ENCODE measurements around the gene DSP. TPM values are rescaled to one million over a fixed set of nuclear protein-coding genes. Genes with fewer than 3 reads are reported as not detected.

The DSP gene
- total RNA-seq, 2 donors from 2014 or later, result 3.0 to 3.4 TPM

- intact Hi-C loops (cut with DNase I), result no loop called here
- no peak for DNase-seq (ENCODE audit: low spot score)
Observed at GRCh38 chr6:7556394-7557106, 15.1 kb downstream of the DSP start.

- intact Hi-C loops (cut with DNase I), result no loop called here
- DNase-seq (ENCODE audit: low spot score), result no peak
Observed at GRCh38 chr6:7557652-7558051, 16.2 kb downstream of the DSP start.

- no peak for DNase-seq (ENCODE audit: low spot score)
- intact Hi-C loops (cut with DNase I), result no loop called here
Observed at GRCh38 chr6:7558781-7559180, 17.3 kb downstream of the DSP start.

GRCh38 chr6:7559196-7559595 lies 17.7 kb downstream of the DSP start:
- intact Hi-C loops (cut with DNase I), result no loop called here
- no peak for DNase-seq (ENCODE audit: low spot score)

- intact Hi-C loops (cut with DNase I), result no loop called here
- DNase-seq (ENCODE audit: low spot score), result no peak
Observed at GRCh38 chr6:7559651-7560385, 18.3 kb downstream of the DSP start.

GRCh38 chr6:7561153-7561964 lies 19.9 kb downstream of the DSP start:
- no peak for DNase-seq (ENCODE audit: low spot score)
- intact Hi-C loops (cut with DNase I), result no loop called here

GRCh38 chr6:7562769-7563168 lies 21.3 kb downstream of the DSP start:
- intact Hi-C loops (cut with DNase I), result no loop called here
- no peak for DNase-seq (ENCODE audit: low spot score)

GRCh38 chr6:7566107-7566506 lies 24.6 kb downstream of the DSP start:
- intact Hi-C loops (cut with DNase I), result no loop called here
- DNase-seq (ENCODE audit: low spot score), result no peak

GRCh38 chr6:7566617-7567173 lies 25.2 kb downstream of the DSP start:
- intact Hi-C loops (cut with DNase I), result no loop called here

GRCh38 chr6:7568021-7568420 lies 26.6 kb downstream of the DSP start:
- intact Hi-C loops (cut with DNase I), result no loop called here
- DNase-seq (ENCODE audit: low spot score), result no peak

More at GRCh38 chr6:7566617-7567173, 25.2 kb downstream of the DSP start:
- no peak for DNase-seq (ENCODE audit: low spot score)

GRCh38 chr6:7569082-7569481 lies 27.6 kb downstream of the DSP start:
- no peak for DNase-seq (ENCODE audit: low spot score)
- intact Hi-C loops (cut with DNase I), result no loop called here

GRCh38 chr6:7572213-7572943 lies 30.9 kb downstream of the DSP start:
- intact Hi-C loops (cut with DNase I), result no loop called here
- no peak for DNase-seq (ENCODE audit: low spot score)

- no peak for DNase-seq (ENCODE audit: low spot score)
- intact Hi-C loops (cut with DNase I), result no loop called here
Observed at GRCh38 chr6:7574500-7574899, 33.0 kb downstream of the DSP start.

GRCh38 chr6:7578516-7578915 lies 37.0 kb downstream of the DSP start:
- DNase-seq (ENCODE audit: low spot score), result no peak
- intact Hi-C loops (cut with DNase I), result no loop called here

GRCh38 chr6:7578931-7579330 lies 37.5 kb downstream of the DSP start:
- intact Hi-C loops (cut with DNase I), result no loop called here

GRCh38 chr6:7579851-7580250 lies 38.4 kb downstream of the DSP start:
- intact Hi-C loops (cut with DNase I), result no loop called here
- no peak for DNase-seq (ENCODE audit: low spot score)

More at GRCh38 chr6:7578931-7579330, 37.5 kb downstream of the DSP start:
- DNase-seq (ENCODE audit: low spot score), result no peak

- intact Hi-C loops (cut with DNase I), result no loop called here
Observed at GRCh38 chr6:7580537-7580926, 39.1 kb downstream of the DSP start.

GRCh38 chr6:7580927-7581618 lies 39.6 kb downstream of the DSP start:
- no peak for DNase-seq (ENCODE audit: low spot score)
- intact Hi-C loops (cut with DNase I), result no loop called here

More at GRCh38 chr6:7580537-7580926, 39.1 kb downstream of the DSP start:
- DNase-seq (ENCODE audit: low spot score), result no peak
